Measurements from ENCODE around the gene SUPT6H. TPM values are rescaled to one million over a fixed set of nuclear protein-coding genes. Genes with fewer than 3 reads are reported as not detected.

SUPT6H gene
- total and polyA plus RNA-seq, 8 donors: 21.8 to 49.0 (median 30.0) TPM

GRCh38 chr17:28623696-28624095 is 38.3 kb upstream of the SUPT6H start:
- DNase-seq: no peak
- Histone ChIP-seq H3K9me3 (no peaks in the 10 kb centered on the region), H3K27me3 (no peaks in the 10 kb centered on the region), H3K36me3 (peaks cover 0 to 68% (median 24%) of the 10 kb centered on the region in 3 donors), H3K4me3 (no peak overlapping the region), H3K27ac (no peak overlapping the region), H3K4me1 (no peaks in the 10 kb centered on the region)
- intact Hi-C loops (cut with DNase I): no loop called here
- no peak for TF ChIP-seq CTCF (IDR thresholded peaks at IDR 0.05)
- 85 to 87% methylated on average over 4 of the region's 4 CpGs for WGBS, 2 donors
- no peak for ATAC-seq
- FAIRE-seq: no peak

- intact Hi-C loops (cut with DNase I): no loop called here
- H3K4me3 ChIP-seq: no peak overlapping the region
Observed at GRCh38 chr17:28624148-28624547, 37.9 kb upstream of the SUPT6H start.

GRCh38 chr17:28626818-28627217 is 35.2 kb upstream of the SUPT6H start:
- H3K36me3 ChIP-seq: peaks cover 0 to 51% (median 13%) of the 10 kb centered on the region in 3 donors

More at GRCh38 chr17:28624148-28624547, 37.9 kb upstream of the SUPT6H start:
- no peak for DNase-seq
- no peak for FAIRE-seq
- ATAC-seq: no peak
- H3K36me3 ChIP-seq: peaks cover 0 to 65% (median 20%) of the 10 kb centered on the region in 3 donors
- no peaks in the 10 kb centered on the region for H3K27me3 ChIP-seq
- H3K9me3 ChIP-seq: no peaks in the 10 kb centered on the region
- TF ChIP-seq CTCF (IDR thresholded peaks at IDR 0.05): no peak
- H3K4me1 ChIP-seq: no peaks in the 10 kb centered on the region
- no peak overlapping the region for H3K27ac ChIP-seq
- WGBS, 2 donors: 87 to 96% methylated on average over 2 of the region's 2 CpGs

GRCh38 chr17:28634206-28634865 is 27.7 kb upstream of the SUPT6H start:
- no peak overlapping the region for H3K4me3 ChIP-seq
- no peak overlapping the region for H3K27ac ChIP-seq
- H3K27me3 ChIP-seq: no peaks in the 10 kb centered on the region
- H3K36me3 ChIP-seq: peaks cover 7 to 83% (median 62%) of the 10 kb centered on the region in 3 donors
- intact Hi-C loops (cut with DNase I): no loop called here
- FAIRE-seq (no peak), DNase-seq (no peak), ATAC-seq (no peak)
- no peak for TF ChIP-seq CTCF (IDR thresholded peaks at IDR 0.05)
- no peaks in the 10 kb centered on the region for H3K4me1 ChIP-seq
- WGBS, 2 donors: 84 to 89% methylated on average over 14 of the region's 14 CpGs
- no peaks in the 10 kb centered on the region for H3K9me3 ChIP-seq

More at GRCh38 chr17:28626818-28627217, 35.2 kb upstream of the SUPT6H start:
- Histone ChIP-seq H3K27me3 (no peaks in the 10 kb centered on the region), H3K9me3 (no peaks in the 10 kb centered on the region), H3K4me1 (no peaks in the 10 kb centered on the region), H3K4me3 (no peak overlapping the region), H3K27ac (no peak overlapping the region)
- intact Hi-C loops (cut with DNase I): no loop called here
- FAIRE-seq: no peak
- ATAC-seq: no peak
- TF ChIP-seq CTCF (IDR thresholded peaks at IDR 0.05): no peak
- no peak for DNase-seq
- WGBS, 2 donors: 88 to 95% methylated on average over 4 of the region's 4 CpGs

GRCh38 chr17:28635506-28635905 is 26.5 kb upstream of the SUPT6H start:
- TF ChIP-seq CTCF (IDR thresholded peaks at IDR 0.05): no peak
- H3K36me3 ChIP-seq: peaks cover 7 to 92% (median 69%) of the 10 kb centered on the region in 3 donors
- DNase-seq: no peak
- 93 to 100% methylated on average over 1 of the region's 1 CpG for WGBS, 2 donors
- no peaks in the 10 kb centered on the region for H3K9me3 ChIP-seq
- no peaks in the 10 kb centered on the region for H3K27me3 ChIP-seq
- no peak overlapping the region for H3K27ac ChIP-seq
- FAIRE-seq: no peak
- no peak overlapping the region for H3K4me3 ChIP-seq
- H3K4me1 ChIP-seq: no peaks in the 10 kb centered on the region
- no peak for ATAC-seq
- intact Hi-C loops (cut with DNase I): no loop called here
